Colonic mucosa (tissue), 4 donors: ENCODE data around the gene RAPGEFL1. TPM values are rescaled to one million over a fixed set of nuclear protein-coding genes. Genes with fewer than 3 reads are reported as not detected.

Source experiments
- DNase-seq: peaks from one replicate; pipeline ENCODE4 v3.0.0-alpha.2; 2020
- H3K27ac ChIP-seq: fragments of 200-600 bp; one replicate; pipeline ENCODE4 v1.8.0; 2021
- H3K27me3 ChIP-seq: fragments of 200-600 bp; one replicate; pipeline ENCODE4 v1.8.0; 2021
- H3K36me3 ChIP-seq: fragments of 200-600 bp; one replicate; pipeline ENCODE4 v1.8.0; 2021
- H3K4me1 ChIP-seq: fragments of 200-600 bp; one replicate; pipeline ENCODE4 v1.8.0; 2021; ENCODE audit warnings: mild to moderate bottlenecking
- H3K4me3 ChIP-seq: fragments of 200-600 bp; one replicate; pipeline ENCODE4 v1.8.0; 2021
- H3K9ac ChIP-seq, 2 donors: one replicate each; pipeline ENCODE4 v1.7.0; 2013; ENCODE audit warnings: control low read depth in 2 of 2, low read depth in 2 of 2, low read length in 2 of 2
- H3K9me3 ChIP-seq: fragments of 200-600 bp; one replicate; pipeline ENCODE4 v1.8.0; 2021
- CTCF ChIP-seq: fragments of 200-600 bp; IDR thresholded peaks from one replicate; pipeline ENCODE4 v1.8.0; 2022; ENCODE audit warnings: antibody characterized with exemption, mild to moderate bottlenecking
- intact Hi-C: fragments of 100-400 bp; cut with DNase I; formaldehyde crosslinking; loops from one replicate; pipeline ENCODE4 v1.14.1; 2022
- total RNA-seq, 2 donors: library from RNA; stranded (reverse); fragmentation: NEBNext Ultra II Directional in 1 of 2; extraction: Animal tissue kit (Norgen Biotek cat#: 25700) in 1 of 2; gene quantifications; one replicate each; pipeline ENCODE4 v1.2.1, GENCODE V29; 2021
- donor health status: healthy.
- donor health status: DM: no; HTN: no; CAD: no.
- donor health status: DM: no; HTN: no; CAD: no.

Gene RAPGEFL1
- total RNA-seq, 2 donors from 2014 or later: 98.2 to 108 TPM

DNA sequence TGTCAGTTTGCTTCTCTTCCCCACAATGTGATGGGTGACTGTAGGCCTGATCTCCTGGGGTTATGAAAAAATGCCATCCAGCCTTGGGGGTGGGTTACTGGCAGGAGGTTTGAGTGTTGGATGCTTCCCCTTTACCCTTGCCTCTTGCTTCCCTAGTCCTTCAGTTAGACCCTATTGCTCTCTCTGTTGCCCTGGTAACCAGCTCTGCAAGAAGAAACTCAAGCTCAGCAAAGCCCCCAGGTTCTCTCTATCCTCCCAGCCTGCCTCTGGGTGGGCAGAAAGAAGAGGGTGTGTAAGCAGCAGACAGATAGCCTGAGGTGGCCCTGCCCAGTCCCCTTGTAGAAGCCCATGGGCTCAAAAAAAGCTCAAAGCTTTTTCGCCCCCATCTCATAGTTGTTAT, 2.8 kb upstream of the RAPGEFL1 start:
- intact Hi-C loops: no loop called here

GRCh38 chr17:40175928-40176753, 1.1 kb upstream of the RAPGEFL1 start:
- intact Hi-C loops: no loop called here
- Histone ChIP-seq H3K27ac (peak overlapping the region; percentile 86), H3K36me3 (peaks cover 5% of the 10 kb centered on the region)

More for the DNA sequence above, 2.8 kb upstream of the RAPGEFL1 start:
- Histone ChIP-seq H3K36me3 (peaks cover 10% of the 10 kb centered on the region), H3K9ac (no peak overlapping the region), H3K27me3 (no peaks in the 10 kb centered on the region), H3K4me3 (no peak overlapping the region), H3K27ac (no peak overlapping the region), H3K9me3 (no peaks in the 10 kb centered on the region), H3K4me1 (peaks cover 6% of the 10 kb centered on the region)
- TF ChIP-seq CTCF: no peak
- DNase-seq: no peak

DNA sequence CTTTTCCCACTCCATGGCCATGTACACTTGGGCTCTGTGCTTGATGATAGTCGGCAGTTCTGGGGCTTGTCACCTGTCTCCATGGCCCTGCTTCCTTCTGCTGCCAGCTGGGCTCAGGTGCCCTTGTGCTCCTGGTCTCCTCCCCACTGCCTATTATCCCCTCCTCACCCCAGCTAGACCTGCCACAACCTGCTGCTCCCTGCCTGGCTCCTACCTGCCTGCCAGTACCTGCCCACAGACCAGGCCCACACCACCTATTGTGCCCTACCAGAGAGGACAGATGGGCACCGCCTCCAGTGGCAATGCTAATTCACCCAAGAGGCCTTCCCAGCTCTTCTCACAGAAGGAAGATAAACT, 538 bp upstream of the RAPGEFL1 start:
- Histone ChIP-seq H3K9me3 (no peaks in the 10 kb centered on the region), H3K27me3 (no peaks in the 10 kb centered on the region), H3K4me1 (peaks cover 11% of the 10 kb centered on the region), H3K27ac (peak overlapping the region; percentile 86), H3K9ac (peak overlapping the region; percentile 54 to 65), H3K36me3 (no peaks in the 10 kb centered on the region), H3K4me3 (no peak overlapping the region)
- intact Hi-C loops: no loop called here
- peak; percentile 64 for DNase-seq
- no peak for TF ChIP-seq CTCF

More at GRCh38 chr17:40175928-40176753, 1.1 kb upstream of the RAPGEFL1 start:
- no peaks in the 10 kb centered on the region for H3K9me3 ChIP-seq
- no peaks in the 10 kb centered on the region for H3K27me3 ChIP-seq
- peak; percentile 90 for DNase-seq
- no peak overlapping the region for H3K4me3 ChIP-seq
- H3K9ac ChIP-seq: peak overlapping the region; percentile 54 to 65
- H3K4me1 ChIP-seq: peaks cover 11% of the 10 kb centered on the region
- no peak for TF ChIP-seq CTCF

GRCh38 chr17:40178021-40178601, 841 bp downstream of the RAPGEFL1 start:
- peak overlapping the region; percentile 58 to 88 for H3K9ac ChIP-seq
- H3K9me3 ChIP-seq: no peaks in the 10 kb centered on the region
- peak; percentile 33 for DNase-seq
- intact Hi-C loops: no loop called here
- H3K4me3 ChIP-seq: peak overlapping the region; percentile 48
- peak overlapping the region; percentile 86 for H3K27ac ChIP-seq
- no peaks in the 10 kb centered on the region for H3K27me3 ChIP-seq
- H3K4me1 ChIP-seq: peaks cover 11% of the 10 kb centered on the region
- no peaks in the 10 kb centered on the region for H3K36me3 ChIP-seq
- TF ChIP-seq CTCF: no peak

DNA sequence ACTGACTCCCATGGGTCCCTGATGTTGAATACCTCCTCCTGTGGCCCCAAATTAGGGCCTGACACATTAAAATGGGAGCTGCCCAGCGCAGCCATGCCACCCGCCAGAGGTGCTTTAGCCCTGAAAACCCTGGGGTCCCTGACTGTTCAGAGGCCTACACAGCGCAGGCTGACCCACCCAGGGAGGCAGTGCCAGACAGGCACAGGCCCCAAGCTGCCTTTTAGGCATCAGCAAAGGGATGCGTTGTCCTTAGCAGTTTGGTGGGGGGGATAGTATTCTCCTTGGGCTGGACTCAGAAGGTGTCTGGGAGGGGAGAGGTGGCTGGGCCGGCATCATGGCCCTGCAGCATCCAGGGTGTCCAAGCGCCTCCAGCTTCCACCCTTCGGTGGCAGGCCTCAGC, 1.4 kb downstream of the RAPGEFL1 start:
- Histone ChIP-seq H3K9ac (peak overlapping the region; percentile 58 to 88), H3K27ac (peak overlapping the region; percentile 86)
- no peak for TF ChIP-seq CTCF

More for the DNA sequence above, 1.4 kb downstream of the RAPGEFL1 start:
- Histone ChIP-seq H3K4me3 (peak overlapping the region; percentile 48), H3K9me3 (no peaks in the 10 kb centered on the region), H3K27me3 (no peaks in the 10 kb centered on the region), H3K36me3 (no peaks in the 10 kb centered on the region), H3K4me1 (peaks cover 11% of the 10 kb centered on the region)
- no peak for DNase-seq
- intact Hi-C loops: no loop called here
